Astrocyte of the cerebellum (primary cell): Measurements from ENCODE around the gene BID.

Experiments
- DNase-seq: peaks from one replicate; pipeline ENCODE4 v3.0.0-alpha.2; 2011; ENCODE audit warnings: low read depth
- H3K4me3 ChIP-seq: 2 replicates; pipeline ENCODE4 v1.5.1; 2011; ENCODE audit warnings: mild to moderate bottlenecking, low read depth, low read length, moderate library complexity
- CTCF ChIP-seq: IDR thresholded peaks from 2 replicates; pipeline ENCODE4 v1.5.1; 2012; ENCODE audit warnings: low read length, low read depth, moderate library complexity, mild to moderate bottlenecking; ENCODE audit errors: missing control alignments
- in situ Hi-C: cut with HindIII; loops from 2 replicates; pipeline ENCODE4 v1.10.0; 2017; ENCODE audit warnings: low sequenced_read_pairs

BID gene

GRCh38 chr22:17789379-17790200 is 15.3 kb upstream of the BID start:
- H3K4me3 ChIP-seq: no peak overlapping the region
- TF ChIP-seq CTCF: no peak
- no peak for DNase-seq
- in situ Hi-C loops: no loop called here

GRCh38 chr22:17788528-17789378 is 14.5 kb upstream of the BID start:
- in situ Hi-C loops: no loop called here
- H3K4me3 ChIP-seq: no peak overlapping the region
- no peak for DNase-seq
- no peak for TF ChIP-seq CTCF

- in situ Hi-C loops: no loop called here
- TF ChIP-seq CTCF: no peak
- DNase-seq: no peak
- no peak overlapping the region for H3K4me3 ChIP-seq
Measured at GRCh38 chr22:17787716-17788330, 13.6 kb upstream of the BID start.

- in situ Hi-C loops: no loop called here
- TF ChIP-seq CTCF: no peak
- no peak for DNase-seq
- H3K4me3 ChIP-seq: no peak overlapping the region
Measured at GRCh38 chr22:17787241-17787640, 13.0 kb upstream of the BID start.

- in situ Hi-C loops: no loop called here
- H3K4me3 ChIP-seq: no peak overlapping the region
- peak; percentile 20 for DNase-seq
- no peak for TF ChIP-seq CTCF
Measured at GRCh38 chr22:17786435-17787161, 12.3 kb upstream of the BID start.
